OCI-LY1 (cell line): ENCODE results near the gene CPOX.

ENCODE experiments used
- CTCF ChIP-seq: fragments of 200-600 bp; sonication (generic), shearing (Covaris generic); IDR thresholded peaks from 2 replicates; pipeline ENCODE4 v1.5.1; 2017; ENCODE audit warnings: mild to moderate bottlenecking, antibody characterized with exemption, low read length, moderate library complexity, mixed read lengths
- EZH2 ChIP-seq: fragments of 200-600 bp; sonication (generic), shearing (Covaris generic); IDR thresholded peaks from 2 replicates; pipeline ENCODE4 v1.8.0; 2017; ENCODE audit warnings: borderline replicate concordance, mixed run types, mild to moderate bottlenecking, antibody characterized with exemption, low read length, moderate library complexity, mixed read lengths

GRCh38 chr3:98623572-98624280 lies 30.3 kb upstream of the CPOX start:
- no peak for TF ChIP-seq CTCF
- TF ChIP-seq EZH2: no peak
